Measurements from ENCODE around the gene GALM.
"Not testable (repeated sequence)": the region's sequence is repeated elsewhere in the genome, so short reads cannot be mapped to it uniquely, and the experiment has no call there.

Gene GALM

GRCh38 chr2:38665854-38666555, at the start of gene GALM:
TSS of gene GALM (plus strand) at chr2:38666114. CDS start at chr2:38666162, 48 bp downstream.
- peak in 50 of 56 donors; percentile 3 to 79 (median 36) for DNase-seq

DNA sequence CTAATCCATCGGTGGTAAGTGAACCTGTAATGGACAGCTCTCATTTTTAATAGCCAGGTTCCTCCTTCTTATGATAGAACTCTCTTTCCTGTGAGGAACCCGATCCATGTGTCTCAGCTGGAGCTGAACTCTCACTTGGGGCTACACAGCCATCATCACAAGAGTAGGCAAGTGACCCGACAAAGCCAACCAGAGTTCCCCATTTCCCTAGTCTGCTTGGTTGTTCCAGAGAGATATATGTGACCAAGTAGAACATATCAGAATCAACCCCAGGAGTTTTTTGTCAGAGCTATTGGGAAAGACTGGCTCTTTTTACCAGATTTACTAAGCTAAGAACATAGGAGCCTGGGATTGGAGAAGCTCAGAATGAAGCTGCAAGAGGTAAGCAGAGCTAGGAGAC, 48.6 kb upstream of the GALM start:
- DNase-seq, result no peak

GRCh38 chr2:38619458-38620164, 46.3 kb upstream of the GALM start:
- no peak for DNase-seq

- no peak for DNase-seq
These were observed 45.5 kb upstream of the GALM start for GRCh38 chr2:38620282-38620977.

GRCh38 chr2:38621018-38621417, 44.9 kb upstream of the GALM start:
- no peak for DNase-seq

DNA sequence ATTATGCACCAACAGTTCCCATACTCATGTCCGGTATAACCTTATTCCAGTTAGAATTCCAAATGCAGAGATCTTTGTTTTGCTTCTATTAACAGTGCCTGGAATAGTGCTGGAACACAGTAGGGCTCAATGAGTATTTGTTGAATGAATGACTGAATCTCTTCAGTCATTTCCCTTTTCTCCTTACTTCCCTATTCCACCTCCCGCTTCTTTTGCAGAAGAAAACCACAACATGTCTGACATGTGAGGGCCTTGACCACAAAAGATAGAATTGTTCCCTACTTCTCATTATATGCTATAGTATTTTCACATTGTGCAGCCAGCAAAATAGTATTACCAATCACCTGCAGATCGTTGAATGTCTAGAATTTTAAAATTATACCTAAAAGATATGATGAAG, 43.7 kb upstream of the GALM start:
- no peak for DNase-seq

- no peak for DNase-seq
These were observed 39.4 kb upstream of the GALM start for GRCh38 chr2:38626326-38627035.

DNA sequence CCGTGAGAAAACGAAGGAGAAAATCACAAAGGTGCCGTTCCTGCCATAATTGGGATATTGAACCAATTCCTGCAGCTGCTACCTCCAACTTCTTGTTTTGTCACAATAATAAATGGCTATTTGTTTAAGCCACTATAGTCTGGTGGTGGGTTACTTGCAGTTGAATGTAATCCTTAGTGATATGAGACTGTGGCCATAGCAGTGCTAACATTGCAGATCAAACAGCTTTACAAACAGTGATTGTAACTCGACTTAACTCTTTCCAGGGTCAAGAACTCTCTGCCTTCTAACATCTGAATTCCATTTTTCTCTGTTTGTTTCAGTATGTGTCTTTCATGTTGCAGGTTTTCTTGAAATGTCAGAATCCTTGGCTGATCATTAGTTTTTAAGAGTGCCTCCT, 38.5 kb upstream of the GALM start:
- no peak for DNase-seq

GRCh38 chr2:38629684-38630083, 36.2 kb upstream of the GALM start:
- DNase-seq, result no peak

- no peak for DNase-seq
These were observed 33.9 kb upstream of the GALM start for GRCh38 chr2:38631976-38632375.

DNA sequence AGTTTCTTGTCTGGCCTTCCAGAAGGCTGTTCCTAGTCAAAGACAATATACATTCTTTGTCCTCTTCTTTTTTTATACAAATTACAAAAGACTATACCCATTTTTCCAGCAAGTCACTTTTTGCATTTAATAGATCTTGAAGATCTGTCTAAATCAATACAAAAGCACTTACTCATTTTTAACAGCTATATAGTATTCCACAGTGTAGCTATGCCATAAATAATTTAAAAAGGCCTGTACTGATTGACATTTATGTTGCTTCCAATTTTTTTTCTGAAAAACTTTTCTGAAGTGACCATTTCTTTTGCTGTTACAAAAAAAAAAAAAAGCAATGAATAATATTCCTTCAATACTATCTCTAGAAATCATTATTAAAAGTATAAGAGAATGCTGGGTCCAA, 32.9 kb upstream of the GALM start:
- no peak for DNase-seq

DNA sequence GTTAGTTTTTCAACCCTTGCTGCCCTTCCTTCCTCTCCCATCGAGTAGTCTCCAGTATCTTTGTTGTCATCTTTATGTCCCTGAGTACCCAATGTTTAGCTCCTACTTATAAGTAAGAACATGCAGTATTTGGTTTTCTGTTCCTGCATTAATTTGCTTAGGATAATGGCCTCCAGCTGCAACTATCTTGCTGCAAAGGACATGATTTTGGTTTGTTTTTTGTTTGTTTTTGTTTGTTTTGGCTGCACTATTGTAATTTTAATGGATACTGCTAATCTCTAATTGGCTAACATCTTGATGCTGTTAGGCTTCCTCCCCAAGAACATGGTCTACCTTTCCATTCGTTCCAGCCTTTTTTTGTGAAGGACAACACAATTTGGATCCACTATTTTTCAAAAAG, 32.0 kb upstream of the GALM start:
- DNase-seq, result no peak

DNA sequence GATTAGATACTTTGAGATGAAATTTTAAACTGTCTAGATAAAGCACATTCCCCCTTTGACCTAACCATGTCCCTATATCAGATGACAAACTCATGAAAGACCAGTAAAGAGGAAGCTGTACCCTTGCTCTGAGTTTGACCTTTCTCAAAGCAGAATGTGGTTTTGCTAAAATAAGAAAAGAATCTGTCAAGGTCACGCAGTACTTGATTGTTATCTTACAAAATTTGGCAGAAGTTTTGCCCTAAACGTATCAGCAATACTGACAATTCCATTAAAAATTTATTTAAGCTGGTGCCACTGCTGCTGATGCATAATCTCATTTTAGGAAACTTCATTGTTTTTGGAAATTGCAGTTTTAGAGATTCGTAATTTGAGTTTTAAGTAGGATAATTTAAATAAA, 31.2 kb upstream of the GALM start:
- no peak for DNase-seq

GRCh38 chr2:38635139-38635538, 30.8 kb upstream of the GALM start:
- no peak for DNase-seq

- no peak for DNase-seq
These were observed 29.8 kb upstream of the GALM start for GRCh38 chr2:38636069-38636468.

DNA sequence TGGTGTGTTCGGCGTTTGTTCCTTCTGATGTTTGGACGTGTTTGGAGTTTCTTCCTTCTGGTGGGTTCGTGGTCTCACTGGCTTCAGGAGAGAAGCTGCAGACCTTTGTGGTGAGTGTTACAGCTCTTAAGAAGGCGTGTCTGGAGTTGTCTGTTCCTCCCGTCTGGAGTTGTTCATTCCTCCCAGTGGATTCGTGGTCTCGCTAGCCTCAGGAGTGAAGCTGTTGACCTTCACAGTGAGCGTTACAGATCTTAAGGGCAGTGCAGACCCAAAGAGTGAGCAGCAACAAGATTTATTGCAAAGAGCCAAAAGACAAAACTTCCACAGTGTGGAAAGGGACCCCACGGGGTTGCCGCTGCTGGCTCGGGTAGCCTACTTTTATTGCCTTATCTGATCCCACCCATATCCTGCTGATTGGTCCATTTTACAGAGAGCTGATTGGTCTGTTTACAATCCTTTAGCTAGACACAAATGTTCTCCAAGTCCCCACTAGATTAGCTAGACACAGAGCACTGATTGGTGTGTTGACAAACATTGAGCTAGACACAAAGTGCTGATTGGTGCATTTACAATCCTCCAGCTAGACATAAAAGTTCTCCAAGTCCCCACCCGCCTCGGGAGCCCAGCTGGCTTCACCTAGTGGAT, 23.4 kb upstream of the GALM start:
- DNase-seq, result not testable (repeated sequence)

DNA sequence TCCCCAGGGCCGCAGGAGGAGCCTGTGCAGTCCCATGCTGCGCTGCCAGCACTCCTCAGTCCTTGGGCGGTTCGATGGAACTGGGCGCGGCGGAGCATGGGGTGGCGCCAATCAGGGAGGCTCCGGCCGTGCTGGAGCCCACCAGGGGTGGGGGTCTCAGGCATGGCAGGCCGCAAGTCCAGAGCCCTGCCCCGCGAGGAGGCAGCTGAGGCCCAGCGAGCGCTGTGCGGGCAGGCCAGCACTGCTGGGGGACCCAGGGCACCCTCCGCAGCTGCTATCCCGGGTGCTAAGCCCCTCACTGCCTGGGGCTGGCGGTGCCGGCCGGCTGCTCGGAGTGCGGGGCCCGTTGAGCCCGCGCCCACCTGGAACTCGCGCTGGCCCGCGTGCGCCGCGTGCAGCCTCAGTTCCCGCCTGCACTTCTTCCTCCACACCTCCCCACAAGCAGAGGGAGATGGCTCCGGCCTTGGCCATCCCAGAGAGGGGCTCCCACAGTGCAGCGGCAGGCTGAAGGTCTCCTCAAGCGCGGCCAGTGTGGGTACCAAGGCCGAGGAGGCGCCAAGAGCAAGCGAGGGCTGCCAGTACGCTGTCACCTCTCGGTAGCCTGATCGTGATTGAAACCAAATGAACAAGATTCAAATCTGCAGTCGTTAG, 22.8 kb upstream of the GALM start:
- no peak for DNase-seq

GRCh38 chr2:38643683-38644511, 22.0 kb upstream of the GALM start:
- DNase-seq, result not testable (repeated sequence)

DNA sequence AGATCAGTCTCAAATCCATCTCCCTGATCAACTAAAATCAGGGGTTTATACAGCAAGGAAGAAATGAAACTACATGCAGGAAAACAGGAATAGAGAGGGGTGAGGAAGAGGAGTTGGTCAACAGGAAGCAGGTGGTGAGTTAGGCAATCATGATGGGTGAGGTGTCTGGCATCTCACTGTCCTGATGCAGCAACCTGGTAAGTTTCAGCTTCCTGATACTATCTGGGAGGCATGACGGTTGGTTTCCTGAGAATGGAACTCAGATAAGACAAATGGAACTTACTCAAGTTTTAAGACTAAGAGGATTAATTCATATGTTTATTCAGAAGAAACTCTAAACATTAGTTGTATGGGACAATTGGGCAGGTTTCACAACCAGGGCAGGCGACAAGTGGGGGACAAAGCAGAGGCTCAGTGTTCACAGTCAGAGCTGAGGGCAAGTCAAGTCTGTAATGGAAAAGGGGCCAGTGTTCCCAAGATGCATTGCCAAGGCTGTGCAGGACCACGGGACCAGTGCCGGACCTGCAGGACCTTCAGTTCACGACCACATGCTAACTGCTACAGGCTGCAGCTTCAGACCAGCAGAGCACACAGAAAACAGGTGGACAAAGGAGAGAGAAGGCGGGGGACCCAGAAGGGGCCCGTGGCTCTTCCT, 17.7 kb upstream of the GALM start:
- DNase-seq, result no peak
